H1 (cell line): Measurements from ENCODE around the gene KCNAB2. TPM values are rescaled to one million over a fixed set of nuclear protein-coding genes. Genes with fewer than 3 reads are reported as not detected.

Source experiments
- CTCF ChIA-PET: fragments of 300-600 bp; sonication (Branson Sonifier 250); formaldehyde crosslinking; loops from one replicate; lab custom pipeline; 2021; ENCODE audit not compliant: partially characterized antibody; lab: Charles Lee
- POLR2A ChIA-PET: fragments of 300-600 bp; sonication (Branson Sonifier 250); formaldehyde crosslinking; loops from one replicate; lab custom pipeline; 2021; ENCODE audit warnings: inconsistent platforms; ENCODE audit not compliant: partially characterized antibody; lab: Charles Lee
- DNase-seq, 2 experiments: peaks; one replicate each; pipeline versions ENCODE4 v3.0.0 to v3.0.0-alpha.2; 2010 to 2022; ENCODE audit warnings: low spot score in 2 of 2, low read depth in 1 of 2, mixed read lengths in 1 of 2
- FAIRE-seq: peaks from 2 replicates; lab custom pipeline; 2011; peaks lifted over from hg19 to GRCh38; lab: Jason Lieb, UNC
- H2AFZ ChIP-seq: 2 replicates; pipeline ENCODE4 v1.8.1; 2012; ENCODE audit warnings: low read length, inconsistent platforms
- H2AK5ac ChIP-seq: 2 replicates; pipeline ENCODE4 v1.6.1; 2013; ENCODE audit warnings: low read depth, low read length
- H2BK120ac ChIP-seq: replicated peaks from 2 replicates; pipeline ENCODE3; 2013; ENCODE audit warnings: low read depth, low read length, inconsistent platforms
- H2BK12ac ChIP-seq: 2 replicates; pipeline ENCODE4 v1.6.1; 2013; ENCODE audit warnings: low read depth, low read length
- H2BK15ac ChIP-seq: 2 replicates; pipeline ENCODE4 v1.6.1; 2013; ENCODE audit warnings: low read length
- H2BK20ac ChIP-seq: 2 replicates; pipeline ENCODE4 v1.6.1; 2013; ENCODE audit warnings: low read length
- H2BK5ac ChIP-seq: 2 replicates; pipeline ENCODE4 v1.6.1; 2013; ENCODE audit warnings: low read depth, low read length
- H3K14ac ChIP-seq: 2 replicates; pipeline ENCODE4 v1.6.1; 2013; ENCODE audit warnings: inconsistent platforms; ENCODE audit not compliant: insufficient read length
- H3K18ac ChIP-seq: 2 replicates; pipeline ENCODE4 v1.6.1; 2013; ENCODE audit warnings: low read length; ENCODE audit errors: extremely low read depth
- H3K23ac ChIP-seq: 2 replicates; pipeline ENCODE4 v1.6.1; 2013; ENCODE audit warnings: inconsistent platforms; ENCODE audit not compliant: insufficient read length
- H3K23me2 ChIP-seq: 2 replicates; pipeline ENCODE4 v1.6.1; 2013; ENCODE audit warnings: low read depth, low read length
- H3K27ac ChIP-seq: 2 replicates; pipeline ENCODE4 v1.6.1; 2011; ENCODE audit warnings: low read depth, low read length, inconsistent platforms
- H3K27me3 ChIP-seq, 4 experiments: replicated peaks in 1 of 4; 1 replicate in 1 of 4; 2 replicates in 3 of 4; pipeline versions ENCODE4 v1.6.1 to v1.8.1; 2011 to 2013; ENCODE audit warnings: low read length in 3 of 4, mild to moderate bottlenecking in 3 of 4, inconsistent platforms in 2 of 4, mixed read lengths in 2 of 4, moderate library complexity in 1 of 4; ENCODE audit not compliant: control insufficient read depth in 3 of 4, insufficient read depth in 3 of 4; ENCODE audit errors: extremely low read depth in 1 of 4
- H3K36me3 ChIP-seq, 4 experiments: 2 replicates each; pipeline versions ENCODE4 v1.6.1 to v1.8.1; 2011 to 2013; ENCODE audit warnings: mild to moderate bottlenecking in 4 of 4, low read length in 3 of 4, moderate library complexity in 2 of 4, control low read depth in 1 of 4, inconsistent platforms in 1 of 4; ENCODE audit not compliant: insufficient read depth in 4 of 4, control insufficient read depth in 2 of 4
- H3K4ac ChIP-seq: replicated peaks from 2 replicates; pipeline ENCODE3; 2013; ENCODE audit warnings: low read length, low read depth, mixed read lengths, inconsistent platforms; ENCODE audit not compliant: insufficient read length
- H3K4me1 ChIP-seq, 4 experiments: replicated peaks in 1 of 4; 1 replicate in 1 of 4; 2 replicates in 3 of 4; pipeline versions ENCODE4 v1.6.1 to v1.8.1; 2011 to 2013; ENCODE audit warnings: low read length in 3 of 4, inconsistent platforms in 2 of 4, mixed read lengths in 1 of 4; ENCODE audit not compliant: insufficient read depth in 4 of 4, control insufficient read depth in 3 of 4
- H3K4me2 ChIP-seq, 2 experiments: 2 replicates each; pipeline versions ENCODE4 v1.6.1 to v1.8.1; 2011 to 2013; ENCODE audit warnings: low read depth in 2 of 2, low read length in 2 of 2, control low read depth in 1 of 2, inconsistent platforms in 1 of 2, mild to moderate bottlenecking in 1 of 2; ENCODE audit not compliant: insufficient read depth in 1 of 2
- H3K4me3 ChIP-seq, 4 experiments: fragments of 200-600, 300-600 bp in 1 of 4; sonication (generic), shearing (Covaris generic), sonication (Bioruptor Twin) in 1 of 4; 2 replicates each; pipeline versions ENCODE4 v1.5.1 to v1.8.1; 2011 to 2016; ENCODE audit warnings: low read length in 4 of 4, low read depth in 3 of 4, control low read depth in 2 of 4, inconsistent platforms in 2 of 4, mild to moderate bottlenecking in 2 of 4, mixed read lengths in 1 of 4, moderate library complexity in 1 of 4; ENCODE audit not compliant: insufficient read depth in 2 of 4; ENCODE audit errors: extremely low read depth in 1 of 4
- H3K56ac ChIP-seq: replicated peaks from 2 replicates; pipeline ENCODE3; 2013; ENCODE audit warnings: low read depth, mild to moderate bottlenecking, mixed read lengths, low read length, inconsistent platforms; ENCODE audit not compliant: insufficient read length
- H3K79me1 ChIP-seq: 2 replicates; pipeline ENCODE4 v1.6.1; 2013; ENCODE audit warnings: low read depth, low read length, control low read depth
- H3K79me2 ChIP-seq, 2 experiments: 2 replicates each; pipeline versions ENCODE4 v1.6.1 to v1.8.1; 2012 to 2013; ENCODE audit warnings: low read length in 2 of 2, mild to moderate bottlenecking in 2 of 2, inconsistent platforms in 1 of 2; ENCODE audit not compliant: insufficient read depth in 2 of 2, control insufficient read depth in 1 of 2
- H3K9ac ChIP-seq, 4 experiments: replicated peaks in 1 of 4; 1 replicate in 1 of 4; 2 replicates in 3 of 4; pipeline versions ENCODE4 v1.6.1 to v1.8.1; 2011 to 2013; ENCODE audit warnings: low read depth in 3 of 4, low read length in 3 of 4, control low read depth in 2 of 4, mild to moderate bottlenecking in 2 of 4, moderate library complexity in 2 of 4, inconsistent platforms in 1 of 4; ENCODE audit errors: extremely low read depth in 1 of 4
- H3K9me3 ChIP-seq, 2 experiments: 2 replicates each; pipeline versions ENCODE4 v1.6.1 to v1.8.1; 2012 to 2013; ENCODE audit warnings: mild to moderate bottlenecking in 2 of 2, moderate library complexity in 2 of 2, control low read depth in 1 of 2, inconsistent platforms in 1 of 2, low read depth in 1 of 2, low read length in 1 of 2, mixed read lengths in 1 of 2; ENCODE audit not compliant: insufficient read depth in 2 of 2
- H4K20me1 ChIP-seq, 2 experiments: replicated peaks in 1 of 2; 2 replicates each; pipeline versions ENCODE3 to v1.8.1; 2011 to 2013; ENCODE audit warnings: inconsistent platforms in 2 of 2, low read length in 2 of 2, mild to moderate bottlenecking in 1 of 2; ENCODE audit not compliant: insufficient read depth in 2 of 2, control insufficient read depth in 1 of 2
- H4K5ac ChIP-seq: 2 replicates; pipeline ENCODE4 v1.6.1; 2013; ENCODE audit warnings: low read length, low read depth, mixed read lengths, inconsistent platforms; ENCODE audit not compliant: insufficient read length
- H4K8ac ChIP-seq: 2 replicates; pipeline ENCODE4 v1.8.0; 2013; ENCODE audit warnings: mild to moderate bottlenecking, moderate library complexity, low read length, inconsistent platforms; ENCODE audit not compliant: insufficient read depth; ENCODE audit errors: extremely low read depth
- H4K91ac ChIP-seq: replicated peaks from 2 replicates; pipeline ENCODE3; 2013; ENCODE audit warnings: low read length, mixed read lengths, inconsistent platforms; ENCODE audit not compliant: insufficient read length
- ASH2L ChIP-seq: fragments of 200-600, 300-600 bp; sonication (generic); IDR thresholded peaks from one replicate; pipeline ENCODE4 v1.7.1; 2017; ENCODE audit warnings: low read length
- CTBP2 ChIP-seq: IDR thresholded peaks from 2 replicates; pipeline ENCODE4 v1.7.0; 2011; ENCODE audit warnings: borderline replicate concordance, mild to moderate bottlenecking, moderate library complexity, mixed read lengths, low read length; ENCODE audit not compliant: insufficient read depth, insufficient read length
- CTCF ChIP-seq, 3 experiments: IDR thresholded peaks; 1 replicate in 2 of 3; 2 replicates in 1 of 3; pipeline versions ENCODE4 v1.5.1 to v1.6.1; 2011; ENCODE audit warnings: low read length in 3 of 3, mild to moderate bottlenecking in 3 of 3, inconsistent platforms in 2 of 3, low read depth in 1 of 3, moderate library complexity in 1 of 3; ENCODE audit not compliant: insufficient read depth in 1 of 3; ENCODE audit errors: control extremely low read depth in 1 of 3
- EP300 ChIP-seq, 2 experiments: IDR thresholded peaks; 1 replicate in 1 of 2; 2 replicates in 1 of 2; pipeline ENCODE4 v1.6.1; 2011 to 2012; ENCODE audit warnings: low read depth in 2 of 2, low read length in 2 of 2, mild to moderate bottlenecking in 2 of 2, borderline replicate concordance in 1 of 2, inconsistent platforms in 1 of 2, moderate library complexity in 1 of 2
- GTF2F1 ChIP-seq: IDR thresholded peaks from 2 replicates; pipeline ENCODE4 v1.6.1; 2012; ENCODE audit warnings: low read depth, low read length, improper control_type of control experiment, borderline replicate concordance
- PHF8 ChIP-seq: fragments of 200-600 bp; sonication (generic); conservative IDR thresholded peaks from 2 replicates; pipeline ENCODE4 v1.7.1; 2012; ENCODE audit warnings: low read depth, mild to moderate bottlenecking, inconsistent platforms, low read length, moderate library complexity
- RBBP5 ChIP-seq: IDR thresholded peaks from 2 replicates; pipeline ENCODE4 v1.7.1; 2012; ENCODE audit warnings: low read depth, mild to moderate bottlenecking, inconsistent platforms, low read length, moderate library complexity, borderline replicate concordance
- TAF7 ChIP-seq: optimal IDR thresholded peaks from 2 replicates; pipeline ENCODE3; 2011; ENCODE audit warnings: low read depth, mild to moderate bottlenecking, inconsistent platforms, low read length, moderate library complexity, borderline replicate concordance
- YY1 ChIP-seq: IDR thresholded peaks from 2 replicates; pipeline ENCODE4 v1.6.1; 2011; ENCODE audit warnings: low read depth, mild to moderate bottlenecking, low read length
- whole genome bisulfite sequencing, 2 experiments: shearing (Covaris generic) in 1 of 2; methylation state at CpG; one replicate each; pipeline versions ENCODE4 v1.1.6 to v1.1.7; 2013 to 2015; ENCODE audit warnings: low lambda C conversion rate in 2 of 2, mixed read lengths in 2 of 2, inconsistent platforms in 1 of 2, low coverage in 1 of 2, missing lambda C conversion rate in 1 of 2; ENCODE audit not compliant: insufficient replicate concordance in 2 of 2, insufficient coverage in 1 of 2, insufficient read length in 1 of 2; ENCODE audit errors: extremely low coverage in 1 of 2, missing lambda C conversion rate in 1 of 2; 5-methylcytosine and 5-hydroxymethylcytosine counted together
- polyA plus RNA-seq, 7 experiments: library from polyadenylated mRNA; depleted of rRNA in 3 of 7; stranded (reverse) in 5 of 7; unstranded in 2 of 7; fragments of >200 nt in 5 of 7; fragments of 200-250 nt in 2 of 7; gene quantifications; 1 replicate in 5 of 7; 2 replicates in 1 of 7; 4 replicates in 1 of 7; pipeline versions ENCODE4 v1.2.1 to v1.2.3, GENCODE V29; 2011 to 2013; ENCODE audit warnings: missing spikeins in 2 of 7, mixed read lengths in 2 of 7
- total RNA-seq: library from RNA; stranded (reverse); fragmentation: NEBNext Ultra II Directional; extraction: Animal tissue kit (Norgen Biotek cat#: 25700); gene quantifications from 2 replicates; pipeline ENCODE4 v1.2.1, GENCODE V29; 2021
- TF ChIP-seq, protein P1 (sequence below): IDR thresholded peaks from 2 replicates; pipeline ENCODE4 v1.6.1; 2011; ENCODE audit warnings: low read depth, mild to moderate bottlenecking, low read length; ENCODE audit not compliant: insufficient read depth

KCNAB2 gene
- total and polyA plus RNA-seq, 2 of the 8 experiments (the other 6 are each of a cell fraction or from before 2014, with no cell fraction given) = 4.5 to 7.0 TPM

- Histone ChIP-seq H4K20me1 (no peaks in the 10 kb centered on the region), H2AFZ (no peak overlapping the region), H3K18ac (no peak overlapping the region), H3K79me2 (no peaks in the 10 kb centered on the region), H3K4me2 (no peak overlapping the region), H3K14ac (no peak overlapping the region), H3K9me3 (no peaks in the 10 kb centered on the region), H3K79me1 (no peaks in the 10 kb centered on the region), H3K4me1 (peaks cover 0 to 6% (median 4%) of the 10 kb centered on the region in 4 experiments; a peak in 4 of 7 replicates), H2BK120ac (no peak overlapping the region), H3K36me3 (no peaks in the 10 kb centered on the region), H3K27me3 (no peaks in the 10 kb centered on the region), H3K9ac (no peak overlapping the region), H3K23me2 (no peaks in the 10 kb centered on the region; the same call in 1 of the 2 replicates), H2BK12ac (no peak overlapping the region), H3K4ac (no peak overlapping the region), H3K4me3 (no peak overlapping the region), H4K8ac (no peak overlapping the region; the same call in 1 of the 2 replicates), H3K27ac (no peak overlapping the region), H4K5ac (no peak overlapping the region), H3K56ac (no peak overlapping the region), H2BK5ac (no peak overlapping the region), H4K91ac (no peak overlapping the region), H2BK20ac (no peak overlapping the region), H2BK15ac (no peak overlapping the region), H3K23ac (no peak overlapping the region), H2AK5ac (no peak overlapping the region)
- FAIRE-seq (no peak), DNase-seq (no peak)
- 86% methylated on average over 12 of the region's 12 CpGs; no CpG with 5 or more reads in 1 of the 2 experiments for WGBS, 2 experiments
- ChIA-PET POLR2A (interaction anchor here (1.2 kb wide), 1 partner anchor 27 kb away, joined by 4 read pairs; no protein-coding TSS in a partner anchor), CTCF (interaction anchor here (0.6 to 1.2 kb wide), 3 partner anchors 13 to 114 kb away, joined by 3 read pairs; no protein-coding TSS in a partner anchor)
- TF ChIP-seq CTBP2 (no peak), PHF8 (no peak), ASH2L (no peak), CTCF (IDR thresholded peaks at IDR 0.05; ENCODE audit: control extremely low read depth in 1 of 3, insufficient read depth in 1 of 3, low read depth in 1 of 3, low read length in 3 of 3) (no peak), RBBP5 (no peak), GTF2F1 (no peak), TAF7 (no peak), YY1 (no peak), EP300 (IDR thresholded peaks at IDR 0.05; ENCODE audit: borderline replicate concordance in 1 of 2, low read depth in 2 of 2, low read length in 2 of 2) (no peak)
- TF ChIP-seq, protein P1, sequence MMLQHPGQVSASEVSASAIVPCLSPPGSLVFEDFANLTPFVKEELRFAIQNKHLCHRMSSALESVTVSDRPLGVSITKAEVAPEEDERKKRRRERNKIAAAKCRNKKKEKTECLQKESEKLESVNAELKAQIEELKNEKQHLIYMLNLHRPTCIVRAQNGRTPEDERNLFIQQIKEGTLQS = no peak
Observed at GRCh38 chr1:6006882-6007281, 38.8 kb upstream of the KCNAB2 start.
